Activated T-helper 1 cell treated with Interleukin-2 at 50 U/mL for 16 hours (primary cell): ENCODE results near the gene BMPR1A.

Experiments
- DNase-seq: peaks from one replicate; pipeline ENCODE4 v3.0.0-alpha.2; 2020; ENCODE audit warnings: low read depth

BMPR1A gene

GRCh38 chr10:86802473-86803108, 46.2 kb downstream of the BMPR1A start:
- DNase-seq = no peak

GRCh38 chr10:86803156-86803555, 46.7 kb downstream of the BMPR1A start:
- DNase-seq = no peak

GRCh38 chr10:86804805-86805204, 48.4 kb downstream of the BMPR1A start:
- DNase-seq = no peak

GRCh38 chr10:86813101-86813500, 56.7 kb downstream of the BMPR1A start:
- DNase-seq = no peak

- no peak for DNase-seq
These were observed 57.6 kb downstream of the BMPR1A start for GRCh38 chr10:86813982-86814381.

- no peak for DNase-seq
These were observed 58.7 kb downstream of the BMPR1A start for GRCh38 chr10:86815035-86815617.

GRCh38 chr10:86815640-86816039, 59.2 kb downstream of the BMPR1A start:
- no peak for DNase-seq

GRCh38 chr10:86817246-86817645, 60.8 kb downstream of the BMPR1A start:
- DNase-seq = no peak

- DNase-seq = no peak
These were observed 63.1 kb downstream of the BMPR1A start for GRCh38 chr10:86819567-86819966.

- no peak for DNase-seq
These were observed 64.1 kb downstream of the BMPR1A start for GRCh38 chr10:86820509-86820908.

GRCh38 chr10:86821388-86821999, 65.1 kb downstream of the BMPR1A start:
- no peak for DNase-seq

GRCh38 chr10:86823565-86823964, 67.1 kb downstream of the BMPR1A start:
- DNase-seq = no peak

- DNase-seq = no peak
These were observed 67.7 kb downstream of the BMPR1A start for GRCh38 chr10:86824151-86824550.

- DNase-seq = no peak
These were observed 68.9 kb downstream of the BMPR1A start for GRCh38 chr10:86825366-86825765.

GRCh38 chr10:86827639-86828038, 71.2 kb downstream of the BMPR1A start:
- DNase-seq = no peak

- no peak for DNase-seq
These were observed 71.7 kb downstream of the BMPR1A start for GRCh38 chr10:86828145-86828544.

GRCh38 chr10:86829472-86829871, 73.1 kb downstream of the BMPR1A start:
- no peak for DNase-seq

- no peak for DNase-seq
These were observed 73.7 kb downstream of the BMPR1A start for GRCh38 chr10:86830043-86830591.

- no peak for DNase-seq
These were observed 77.5 kb downstream of the BMPR1A start for GRCh38 chr10:86833969-86834368.

GRCh38 chr10:86836044-86836443, 79.6 kb downstream of the BMPR1A start:
- DNase-seq = no peak

- DNase-seq = no peak
These were observed 81.2 kb downstream of the BMPR1A start for GRCh38 chr10:86837663-86838062.

GRCh38 chr10:86840498-86840897, 84.1 kb downstream of the BMPR1A start:
- no peak for DNase-seq

GRCh38 chr10:86846088-86846487, 89.7 kb downstream of the BMPR1A start:
- no peak for DNase-seq
